HEK293 (cell line): Measurements from ENCODE around the gene LRIG3.

ENCODE experiments used
- CTCF ChIP-seq: fragments of 450-650 bp; formaldehyde crosslinking; IDR thresholded peaks from 2 replicates; pipeline ENCODE4 v1.5.1; 2016; ENCODE audit warnings: missing biosample characterization, missing genetic modification characterization
- REST ChIP-seq: fragments of 450-650 bp; formaldehyde crosslinking; IDR thresholded peaks from 2 replicates; pipeline ENCODE4 v1.5.1; 2016; ENCODE audit warnings: missing biosample characterization, missing genetic modification characterization
- ZBTB21 ChIP-seq: fragments of 450-650 bp; formaldehyde crosslinking; IDR thresholded peaks from 2 replicates; pipeline ENCODE4 v1.5.1; 2017; ENCODE audit warnings: missing biosample characterization, missing genetic modification characterization
- ZBTB7A ChIP-seq: fragments of 450-650 bp; formaldehyde crosslinking; IDR thresholded peaks from 2 replicates; pipeline ENCODE4 v1.5.1; 2016; ENCODE audit warnings: low read depth, missing biosample characterization, missing genetic modification characterization
- ZNF548 ChIP-seq: fragments of 450-650 bp; formaldehyde crosslinking; IDR thresholded peaks from 2 replicates; pipeline ENCODE4 v1.5.1; 2016; ENCODE audit warnings: missing biosample characterization, missing genetic modification characterization
- ZNF623 ChIP-seq: fragments of 450-650 bp; formaldehyde crosslinking; IDR thresholded peaks from 2 replicates; pipeline ENCODE4 v1.5.1; 2016; ENCODE audit warnings: missing biosample characterization, missing genetic modification characterization

GRCh38 chr12:58954002-58954401 is 33.7 kb upstream of the LRIG3 start:
- TF ChIP-seq ZNF623 (tag by site-specific recombination) (no peak), CTCF (tag by site-specific recombination) (no peak), ZBTB7A (no peak), ZBTB21 (tag by site-specific recombination) (no peak), ZNF548 (tag by site-specific recombination) (no peak), REST (tag by site-specific recombination) (no peak)
